ENCODE measurements around the gene KRTAP10-8.

Gene KRTAP10-8

DNA sequence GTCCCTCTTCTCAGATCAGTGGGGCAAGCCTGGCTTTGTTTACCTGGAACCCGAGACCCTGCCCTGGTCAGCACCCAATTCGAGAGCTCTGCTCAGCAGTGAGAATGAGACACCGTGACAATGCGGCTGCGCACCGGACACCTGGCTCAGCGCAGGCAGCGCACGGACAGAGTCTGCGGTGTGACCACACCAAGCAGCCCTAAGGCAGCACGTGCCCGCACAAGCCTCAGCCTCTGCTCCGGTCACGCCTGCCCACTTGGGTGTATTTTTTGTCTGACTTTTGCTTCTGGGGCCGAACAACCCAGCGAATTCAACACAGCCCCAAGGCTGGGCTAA lies 4.7 kb downstream of the KRTAP10-8 start:
- no peak overlapping the region for H3K27ac ChIP-seq (ENCODE audit: low read length)

GRCh38 chr21:44617071-44617501 lies 5.2 kb downstream of the KRTAP10-8 start:
- no peaks in the 10 kb centered on the region for H3K9me2 ChIP-seq (replicated peaks; ENCODE audit: insufficient read depth, low read length)
- H3K36me3 ChIP-seq (replicated peaks; ENCODE audit: insufficient read depth, low read length): no peaks in the 10 kb centered on the region
- no peak overlapping the region for H3K27ac ChIP-seq (ENCODE audit: low read length)
- TF ChIP-seq, protein P1, sequence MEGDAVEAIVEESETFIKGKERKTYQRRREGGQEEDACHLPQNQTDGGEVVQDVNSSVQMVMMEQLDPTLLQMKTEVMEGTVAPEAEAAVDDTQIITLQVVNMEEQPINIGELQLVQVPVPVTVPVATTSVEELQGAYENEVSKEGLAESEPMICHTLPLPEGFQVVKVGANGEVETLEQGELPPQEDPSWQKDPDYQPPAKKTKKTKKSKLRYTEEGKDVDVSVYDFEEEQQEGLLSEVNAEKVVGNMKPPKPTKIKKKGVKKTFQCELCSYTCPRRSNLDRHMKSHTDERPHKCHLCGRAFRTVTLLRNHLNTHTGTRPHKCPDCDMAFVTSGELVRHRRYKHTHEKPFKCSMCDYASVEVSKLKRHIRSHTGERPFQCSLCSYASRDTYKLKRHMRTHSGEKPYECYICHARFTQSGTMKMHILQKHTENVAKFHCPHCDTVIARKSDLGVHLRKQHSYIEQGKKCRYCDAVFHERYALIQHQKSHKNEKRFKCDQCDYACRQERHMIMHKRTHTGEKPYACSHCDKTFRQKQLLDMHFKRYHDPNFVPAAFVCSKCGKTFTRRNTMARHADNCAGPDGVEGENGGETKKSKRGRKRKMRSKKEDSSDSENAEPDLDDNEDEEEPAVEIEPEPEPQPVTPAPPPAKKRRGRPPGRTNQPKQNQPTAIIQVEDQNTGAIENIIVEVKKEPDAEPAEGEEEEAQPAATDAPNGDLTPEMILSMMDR (IDR thresholded peaks at IDR 0.05; ENCODE audit: low read length): no peak
- no peak for TF ChIP-seq EZH2phosphoT487 (IDR thresholded peaks at IDR 0.05; ENCODE audit: low read length)
- H3K4me1 ChIP-seq (ENCODE audit: low read length): no peaks in the 10 kb centered on the region
- no peak for DNase-seq
- no peaks in the 10 kb centered on the region for H3K9me3 ChIP-seq (replicated peaks; ENCODE audit: insufficient read depth, low read length)
- no peak overlapping the region for H3K4me3 ChIP-seq (ENCODE audit: low read length)
- H3K4me2 ChIP-seq (ENCODE audit: low read depth, low read length): no peak overlapping the region
- H3K27me3 ChIP-seq (replicated peaks; ENCODE audit: insufficient read depth, low read length): peaks cover 98% of the 10 kb centered on the region
- H2AFZ ChIP-seq (ENCODE audit: low read length): no peak overlapping the region
- H3F3A ChIP-seq (ENCODE audit: insufficient read depth, low read length): no peaks in the 10 kb centered on the region
- no peaks in the 10 kb centered on the region for H3K79me2 ChIP-seq (ENCODE audit: low read length)
- H3K9ac ChIP-seq (ENCODE audit: low read length): no peak overlapping the region
- H4K20me1 ChIP-seq (ENCODE audit: insufficient read depth, low read length): no peaks in the 10 kb centered on the region

More for the DNA sequence above, 4.7 kb downstream of the KRTAP10-8 start:
- Histone ChIP-seq H3K9me2 (replicated peaks; ENCODE audit: insufficient read depth, low read length) (no peaks in the 10 kb centered on the region), H3K27me3 (replicated peaks; ENCODE audit: insufficient read depth, low read length) (peaks cover 99% of the 10 kb centered on the region), H4K20me1 (ENCODE audit: insufficient read depth, low read length) (no peaks in the 10 kb centered on the region), H3K4me1 (ENCODE audit: low read length) (no peaks in the 10 kb centered on the region), H3K36me3 (replicated peaks; ENCODE audit: insufficient read depth, low read length) (no peaks in the 10 kb centered on the region), H3K9me3 (replicated peaks; ENCODE audit: insufficient read depth, low read length) (no peaks in the 10 kb centered on the region), H2AFZ (ENCODE audit: low read length) (no peak overlapping the region), H3K9ac (ENCODE audit: low read length) (no peak overlapping the region), H3K4me2 (ENCODE audit: low read depth, low read length) (no peak overlapping the region), H3F3A (ENCODE audit: insufficient read depth, low read length) (no peaks in the 10 kb centered on the region), H3K79me2 (ENCODE audit: low read length) (no peaks in the 10 kb centered on the region), H3K4me3 (ENCODE audit: low read length) (no peak overlapping the region)
- no peak for DNase-seq
- TF ChIP-seq EZH2phosphoT487 (IDR thresholded peaks at IDR 0.05; ENCODE audit: low read length): no peak
- TF ChIP-seq, protein P1 (IDR thresholded peaks at IDR 0.05; ENCODE audit: low read length): no peak
- no peak for TF ChIP-seq EZH2 (optimal IDR thresholded peaks at IDR 0.05; ENCODE audit: low read depth, low read length)

- H3K9me3 ChIP-seq (replicated peaks; ENCODE audit: insufficient read depth, low read length): no peaks in the 10 kb centered on the region
- H3K27me3 ChIP-seq (replicated peaks; ENCODE audit: insufficient read depth, low read length): peaks cover 84% of the 10 kb centered on the region
- no peak overlapping the region for H3K4me2 ChIP-seq (ENCODE audit: low read depth, low read length)
- no peak overlapping the region for H3K9ac ChIP-seq (ENCODE audit: low read length)
- TF ChIP-seq EZH2phosphoT487 (IDR thresholded peaks at IDR 0.05; ENCODE audit: low read length): no peak
- TF ChIP-seq, protein P1 (IDR thresholded peaks at IDR 0.05; ENCODE audit: low read length): peak; percentile 22
- TF ChIP-seq EZH2 (optimal IDR thresholded peaks at IDR 0.05; ENCODE audit: low read depth, low read length): no peak
- H3K36me3 ChIP-seq (replicated peaks; ENCODE audit: insufficient read depth, low read length): no peaks in the 10 kb centered on the region
- no peak overlapping the region for H3K27ac ChIP-seq (ENCODE audit: low read length)
- no peak overlapping the region for H3K4me3 ChIP-seq (ENCODE audit: low read length)
- no peaks in the 10 kb centered on the region for H3K4me1 ChIP-seq (ENCODE audit: low read length)
- DNase-seq: no peak
- H3K9me2 ChIP-seq (replicated peaks; ENCODE audit: insufficient read depth, low read length): no peaks in the 10 kb centered on the region
- H4K20me1 ChIP-seq (ENCODE audit: insufficient read depth, low read length): no peaks in the 10 kb centered on the region
- H2AFZ ChIP-seq (ENCODE audit: low read length): no peak overlapping the region
- no peaks in the 10 kb centered on the region for H3K79me2 ChIP-seq (ENCODE audit: low read length)
- no peaks in the 10 kb centered on the region for H3F3A ChIP-seq (ENCODE audit: insufficient read depth, low read length)
Observed at GRCh38 chr21:44618504-44618903, 6.6 kb downstream of the KRTAP10-8 start.

Data from MM.1S (cell line).